Loucy (cell line): ENCODE data around the gene MALRD1.

Source experiments
- H2AFZ ChIP-seq: fragments of 200-600 bp; sonication (generic); 2 replicates; pipeline ENCODE4 v1.6.0; 2016; ENCODE audit warnings: antibody characterized with exemption, mild to moderate bottlenecking, low read length, moderate library complexity
- H3F3A ChIP-seq: fragments of 200-600 bp; 2 replicates; pipeline ENCODE4 v1.6.0; 2016; ENCODE audit warnings: antibody characterized with exemption, low read depth, mild to moderate bottlenecking
- H3K27me3 ChIP-seq: fragments of 200-600 bp; sonication (generic); 2 replicates; pipeline ENCODE4 v1.6.1; 2014; ENCODE audit warnings: low read length, mild to moderate bottlenecking; ENCODE audit not compliant: insufficient read depth, poor library complexity, severe bottlenecking
- H3K36me3 ChIP-seq: fragments of 200-600 bp; sonication (generic); 2 replicates; pipeline ENCODE4 v1.6.1; 2016; ENCODE audit warnings: low read length; ENCODE audit not compliant: insufficient read depth
- H3K4me1 ChIP-seq: fragments of 200-600 bp; sonication (generic); 2 replicates; pipeline ENCODE4 v1.5.1; 2014; ENCODE audit warnings: low read length, mild to moderate bottlenecking; ENCODE audit not compliant: insufficient read depth, poor library complexity, severe bottlenecking
- H3K4me2 ChIP-seq: fragments of 200-600 bp; sonication (generic); 2 replicates; pipeline ENCODE4 v1.6.0; 2014; ENCODE audit warnings: antibody characterized with exemption, low read length, low read depth, mild to moderate bottlenecking; ENCODE audit not compliant: poor library complexity, severe bottlenecking
- H3K4me3 ChIP-seq: fragments of 200-600 bp; sonication (generic); 2 replicates; pipeline ENCODE4 v1.5.1; 2014; ENCODE audit warnings: low read length, mild to moderate bottlenecking, mixed read lengths; ENCODE audit not compliant: poor library complexity, severe bottlenecking
- H3K79me2 ChIP-seq: fragments of 200-600 bp; sonication (generic); 2 replicates; pipeline ENCODE4 v1.6.1; 2014; ENCODE audit warnings: low read length; ENCODE audit not compliant: insufficient read depth
- H3K9ac ChIP-seq: fragments of 200-600 bp; sonication (generic); 2 replicates; pipeline ENCODE4 v1.6.0; 2014; ENCODE audit warnings: mild to moderate bottlenecking, low read depth, low read length, moderate library complexity; ENCODE audit not compliant: poor library complexity, severe bottlenecking
- H3K9me2 ChIP-seq: fragments of 200-600 bp; sonication (generic); replicated peaks from 2 replicates; pipeline ENCODE4 v1.6.1; 2016; ENCODE audit warnings: low read depth, low read length, mixed read lengths
- H3K9me3 ChIP-seq: fragments of 200-600 bp; sonication (generic); 2 replicates; pipeline ENCODE4 v1.6.1; 2014; ENCODE audit warnings: mild to moderate bottlenecking, antibody characterized with exemption, low read length, low read depth; ENCODE audit not compliant: insufficient read depth
- H4K20me1 ChIP-seq: fragments of 200-600 bp; sonication (generic); 2 replicates; pipeline ENCODE4 v1.6.0; 2014; ENCODE audit warnings: antibody characterized with exemption, low read length, mild to moderate bottlenecking; ENCODE audit not compliant: insufficient read depth, poor library complexity, severe bottlenecking
- EZH2phosphoT487 ChIP-seq: fragments of 200-600 bp; IDR thresholded peaks from 2 replicates; pipeline ENCODE4 v1.6.1; 2018; ENCODE audit warnings: antibody characterized with exemption, mild to moderate bottlenecking, moderate library complexity, borderline replicate concordance
- TF ChIP-seq, protein P1 (sequence below): fragments of 200-600 bp; sonication (generic); conservative IDR thresholded peaks from 2 replicates; pipeline ENCODE4 v1.5.1; 2014; ENCODE audit warnings: mild to moderate bottlenecking, antibody characterized with exemption, low read length

The MALRD1 gene

DNA sequence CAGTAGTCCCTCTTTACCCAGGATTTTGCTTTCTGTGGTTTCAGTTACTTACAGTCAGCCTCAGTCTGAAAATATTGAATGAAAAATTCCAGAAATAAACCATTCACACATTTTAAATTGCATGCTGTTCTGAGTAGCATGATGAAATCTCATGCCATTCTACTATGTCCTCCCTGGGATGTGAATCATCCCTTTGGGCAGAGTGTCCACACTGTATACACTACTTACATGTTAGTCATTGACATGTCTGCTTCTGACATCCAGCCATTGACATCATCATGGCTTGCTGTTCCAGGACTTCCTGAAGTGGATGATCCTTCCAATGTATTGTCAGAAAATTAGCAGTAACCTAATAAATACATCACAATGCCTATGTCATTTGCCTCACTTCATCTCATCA, 34.6 kb upstream of the MALRD1 start:
- Histone ChIP-seq H3K4me3 (no peak overlapping the region), H3K4me1 (no peaks in the 10 kb centered on the region), H3F3A (no peaks in the 10 kb centered on the region), H3K9me3 (no peaks in the 10 kb centered on the region), H3K9ac (no peak overlapping the region), H3K36me3 (no peaks in the 10 kb centered on the region), H3K79me2 (no peaks in the 10 kb centered on the region), H4K20me1 (no peaks in the 10 kb centered on the region), H3K4me2 (no peak overlapping the region), H3K9me2 (no peaks in the 10 kb centered on the region), H2AFZ (no peak overlapping the region), H3K27me3 (no peaks in the 10 kb centered on the region)
- TF ChIP-seq, protein P1, sequence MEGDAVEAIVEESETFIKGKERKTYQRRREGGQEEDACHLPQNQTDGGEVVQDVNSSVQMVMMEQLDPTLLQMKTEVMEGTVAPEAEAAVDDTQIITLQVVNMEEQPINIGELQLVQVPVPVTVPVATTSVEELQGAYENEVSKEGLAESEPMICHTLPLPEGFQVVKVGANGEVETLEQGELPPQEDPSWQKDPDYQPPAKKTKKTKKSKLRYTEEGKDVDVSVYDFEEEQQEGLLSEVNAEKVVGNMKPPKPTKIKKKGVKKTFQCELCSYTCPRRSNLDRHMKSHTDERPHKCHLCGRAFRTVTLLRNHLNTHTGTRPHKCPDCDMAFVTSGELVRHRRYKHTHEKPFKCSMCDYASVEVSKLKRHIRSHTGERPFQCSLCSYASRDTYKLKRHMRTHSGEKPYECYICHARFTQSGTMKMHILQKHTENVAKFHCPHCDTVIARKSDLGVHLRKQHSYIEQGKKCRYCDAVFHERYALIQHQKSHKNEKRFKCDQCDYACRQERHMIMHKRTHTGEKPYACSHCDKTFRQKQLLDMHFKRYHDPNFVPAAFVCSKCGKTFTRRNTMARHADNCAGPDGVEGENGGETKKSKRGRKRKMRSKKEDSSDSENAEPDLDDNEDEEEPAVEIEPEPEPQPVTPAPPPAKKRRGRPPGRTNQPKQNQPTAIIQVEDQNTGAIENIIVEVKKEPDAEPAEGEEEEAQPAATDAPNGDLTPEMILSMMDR = no peak
- no peak for TF ChIP-seq EZH2phosphoT487

DNA sequence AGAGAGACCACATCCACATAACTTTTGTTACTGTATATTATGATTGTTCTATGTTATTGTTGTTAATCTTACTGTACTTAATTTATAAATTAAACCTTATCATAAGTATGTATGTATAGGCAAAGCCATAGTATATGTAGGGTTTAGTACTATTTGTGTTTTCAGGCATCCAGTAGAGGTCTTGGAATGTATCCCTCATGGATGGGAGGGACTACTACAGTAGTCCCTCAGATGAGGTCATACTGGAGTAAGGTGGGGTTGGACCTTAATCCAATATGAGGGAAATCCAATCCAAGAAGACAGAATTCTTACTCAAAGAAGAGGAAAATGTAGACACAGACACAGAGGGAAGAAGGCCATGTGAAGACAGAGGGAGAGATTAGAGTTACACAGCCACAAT, 34.1 kb upstream of the MALRD1 start:
- H2AFZ ChIP-seq = no peak overlapping the region
- H3K4me2 ChIP-seq = no peak overlapping the region
- H3K9ac ChIP-seq = no peak overlapping the region
- no peaks in the 10 kb centered on the region for H4K20me1 ChIP-seq
- no peaks in the 10 kb centered on the region for H3K4me1 ChIP-seq
- TF ChIP-seq, protein P1 = no peak
- TF ChIP-seq EZH2phosphoT487 = no peak
- H3K27me3 ChIP-seq = no peaks in the 10 kb centered on the region
- H3K9me2 ChIP-seq = no peaks in the 10 kb centered on the region
- no peaks in the 10 kb centered on the region for H3K36me3 ChIP-seq
- H3K79me2 ChIP-seq = no peaks in the 10 kb centered on the region
- no peaks in the 10 kb centered on the region for H3K9me3 ChIP-seq
- H3F3A ChIP-seq = no peaks in the 10 kb centered on the region
- H3K4me3 ChIP-seq = no peak overlapping the region

DNA sequence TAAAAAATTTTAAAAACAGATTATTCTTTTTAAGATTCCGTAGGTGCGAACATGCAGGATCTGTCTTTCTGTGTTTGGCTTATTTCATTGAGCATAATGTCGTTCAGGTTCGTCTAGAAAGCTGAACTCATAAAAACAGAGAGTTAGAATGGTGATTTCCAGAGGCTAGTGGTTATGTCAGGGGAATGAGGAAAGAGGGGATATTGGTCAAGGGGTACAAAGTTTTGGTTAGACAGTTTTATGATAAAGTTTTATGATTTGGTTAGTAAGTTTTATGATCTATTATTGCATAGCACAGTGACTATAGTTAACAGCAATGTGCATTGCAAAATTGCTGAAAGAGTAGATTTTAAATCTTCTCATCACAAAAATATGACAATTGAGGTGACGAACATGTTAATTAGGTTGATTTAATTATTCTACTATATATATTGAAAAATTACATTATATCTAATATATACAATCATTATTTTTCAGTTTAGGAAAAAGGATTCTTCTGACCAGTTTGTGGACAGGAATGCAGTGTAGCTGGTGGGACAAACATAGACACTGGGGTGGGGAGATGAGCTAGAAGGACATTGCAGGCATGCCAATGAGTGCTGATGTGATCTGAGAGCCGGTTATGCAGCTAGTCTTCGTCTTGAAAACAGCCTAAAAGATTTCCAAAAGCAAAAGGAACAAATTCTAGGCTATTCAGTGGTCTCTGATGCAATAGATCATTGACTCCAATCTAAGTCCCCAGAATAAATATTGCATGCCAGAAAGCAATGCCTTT, 31.3 kb upstream of the MALRD1 start:
- no peaks in the 10 kb centered on the region for H3F3A ChIP-seq
- H3K9me2 ChIP-seq = no peaks in the 10 kb centered on the region
- H4K20me1 ChIP-seq = no peaks in the 10 kb centered on the region
- H2AFZ ChIP-seq = no peak overlapping the region
- no peaks in the 10 kb centered on the region for H3K4me1 ChIP-seq
- H3K36me3 ChIP-seq = no peaks in the 10 kb centered on the region
- H3K9me3 ChIP-seq = no peaks in the 10 kb centered on the region
- no peak overlapping the region for H3K4me2 ChIP-seq
- no peaks in the 10 kb centered on the region for H3K27me3 ChIP-seq
- TF ChIP-seq, protein P1 = no peak
- TF ChIP-seq EZH2phosphoT487 = no peak
- no peaks in the 10 kb centered on the region for H3K79me2 ChIP-seq
- no peak overlapping the region for H3K9ac ChIP-seq
- H3K4me3 ChIP-seq = no peak overlapping the region
